Endometrial microvascular endothelial cells (primary cell): ENCODE measurements around the gene TSNAX. TPM values are rescaled to one million over a fixed set of nuclear protein-coding genes. Genes with fewer than 3 reads are reported as not detected.

Experiments
- total RNA-seq: library from RNA; depleted of rRNA; stranded (reverse); fragments of >200 nt; gene quantifications from one replicate; pipeline ENCODE4 v1.2.3, GENCODE V29; 2015; ENCODE audit errors: inconsistent ontology term

The TSNAX gene
- total RNA-seq, 1 donor from 2014 or later: 24.6 TPM

Other genes with a start within 250 kb of the TSNAX start
- gene EXOC8, start 190.8 kb upstream of the TSNAX start, total RNA-seq: 14.3 TPM
- gene SPRTN, start 190.4 kb upstream of the TSNAX start, total RNA-seq: 16.8 TPM
- gene EGLN1, start 106.4 kb upstream of the TSNAX start, total RNA-seq: 46.2 TPM
- gene DISC1, start 98.1 kb downstream of the TSNAX start, total RNA-seq: 6.4 TPM